ENCODE results near the gene CMSS1. TPM values are rescaled to one million over a fixed set of nuclear protein-coding genes. Genes with fewer than 3 reads are reported as not detected.

CMSS1 gene
- total and polyA plus RNA-seq, 12 donors = 16.2 to 75.6 (median 33.0) TPM

- H3K27me3 ChIP-seq = no peaks in the 10 kb centered on the region
- TF ChIP-seq, protein P1, sequence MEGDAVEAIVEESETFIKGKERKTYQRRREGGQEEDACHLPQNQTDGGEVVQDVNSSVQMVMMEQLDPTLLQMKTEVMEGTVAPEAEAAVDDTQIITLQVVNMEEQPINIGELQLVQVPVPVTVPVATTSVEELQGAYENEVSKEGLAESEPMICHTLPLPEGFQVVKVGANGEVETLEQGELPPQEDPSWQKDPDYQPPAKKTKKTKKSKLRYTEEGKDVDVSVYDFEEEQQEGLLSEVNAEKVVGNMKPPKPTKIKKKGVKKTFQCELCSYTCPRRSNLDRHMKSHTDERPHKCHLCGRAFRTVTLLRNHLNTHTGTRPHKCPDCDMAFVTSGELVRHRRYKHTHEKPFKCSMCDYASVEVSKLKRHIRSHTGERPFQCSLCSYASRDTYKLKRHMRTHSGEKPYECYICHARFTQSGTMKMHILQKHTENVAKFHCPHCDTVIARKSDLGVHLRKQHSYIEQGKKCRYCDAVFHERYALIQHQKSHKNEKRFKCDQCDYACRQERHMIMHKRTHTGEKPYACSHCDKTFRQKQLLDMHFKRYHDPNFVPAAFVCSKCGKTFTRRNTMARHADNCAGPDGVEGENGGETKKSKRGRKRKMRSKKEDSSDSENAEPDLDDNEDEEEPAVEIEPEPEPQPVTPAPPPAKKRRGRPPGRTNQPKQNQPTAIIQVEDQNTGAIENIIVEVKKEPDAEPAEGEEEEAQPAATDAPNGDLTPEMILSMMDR (IDR thresholded peaks at IDR 0.05) = no peak
- TF ChIP-seq POLR2A (IDR thresholded peaks at IDR 0.05) = no peak
- intact Hi-C loops (cut with DNase I) = no loop called here
- H3K9me3 ChIP-seq (replicated peaks in 1 of 3) = no peaks in the 10 kb centered on the region
- peak; percentile 65 to 88 (median 75) for DNase-seq
- H3K4me1 ChIP-seq (replicated peaks in 1 of 2) = peaks cover 8 to 25% of the 10 kb centered on the region in 2 donors
- H3K27ac ChIP-seq = peak overlapping the region in 3 of 5 donors; percentile 1 to 78 (median 43)
- H3K36me3 ChIP-seq (replicated peaks in 1 of 2) = no peaks in the 10 kb centered on the region
- H3K4me3 ChIP-seq = no peak overlapping the region
- WGBS, 4 donors = 57 to 66% (median 63%) methylated on average over 10 of the region's 10 CpGs
These were observed 103.1 kb downstream of the CMSS1 start for GRCh38 chr3:99920481-99921376.

- Histone ChIP-seq H3K36me3 (replicated peaks in 1 of 2) (no peaks in the 10 kb centered on the region), H3K9me3 (replicated peaks in 1 of 3) (no peaks in the 10 kb centered on the region), H3K4me1 (replicated peaks in 1 of 2) (peaks cover 11 to 31% of the 10 kb centered on the region in 2 donors), H3K4me3 (no peak overlapping the region), H3K27ac (peak overlapping the region in 3 of 5 donors; percentile 1 to 78 (median 43)), H3K27me3 (no peaks in the 10 kb centered on the region)
- no peak for TF ChIP-seq POLR2A (IDR thresholded peaks at IDR 0.05)
- TF ChIP-seq, protein P1 (IDR thresholded peaks at IDR 0.05) = no peak
- 90 to 100% (median 97%) methylated on average over 1 of the region's 1 CpG for WGBS, 4 donors
- no peak for DNase-seq
- intact Hi-C loops (cut with DNase I) = no loop called here
These were observed 103.7 kb downstream of the CMSS1 start for GRCh38 chr3:99921377-99921695.

DNA sequence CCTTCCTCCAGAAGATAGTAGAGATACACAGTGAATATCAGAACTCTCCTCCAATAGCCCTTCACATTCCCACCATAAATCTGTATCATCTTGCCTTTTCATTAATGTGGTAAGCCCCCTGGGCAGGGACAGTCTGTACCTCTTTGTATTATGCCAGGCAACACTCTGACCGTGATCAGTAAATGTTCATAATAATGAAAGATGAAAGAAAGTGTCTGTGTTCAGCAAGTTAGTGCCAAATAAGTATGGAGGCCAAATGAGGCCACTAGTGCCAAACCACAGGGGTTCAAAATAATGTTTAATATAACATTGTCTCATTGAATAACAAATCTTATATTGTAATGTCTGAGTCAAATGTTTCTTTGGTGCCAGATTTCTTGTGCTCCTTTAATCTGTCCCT is 104.3 kb downstream of the CMSS1 start:
- H3K9me3 ChIP-seq (replicated peaks in 1 of 3) = no peaks in the 10 kb centered on the region
- H3K27ac ChIP-seq = no peak overlapping the region
- intact Hi-C loops (cut with DNase I) = no loop called here
- H3K4me3 ChIP-seq = no peak overlapping the region
- H3K4me1 ChIP-seq (replicated peaks in 1 of 2) = peaks cover 11 to 31% of the 10 kb centered on the region in 2 donors
- TF ChIP-seq, protein P1 (IDR thresholded peaks at IDR 0.05) = no peak
- TF ChIP-seq POLR2A (IDR thresholded peaks at IDR 0.05) = no peak
- no peaks in the 10 kb centered on the region for H3K27me3 ChIP-seq
- H3K36me3 ChIP-seq (replicated peaks in 1 of 2) = no peaks in the 10 kb centered on the region
- no peak for DNase-seq
- 74 to 89% (median 81%) methylated on average over 1 of the region's 1 CpG for WGBS, 4 donors

DNA sequence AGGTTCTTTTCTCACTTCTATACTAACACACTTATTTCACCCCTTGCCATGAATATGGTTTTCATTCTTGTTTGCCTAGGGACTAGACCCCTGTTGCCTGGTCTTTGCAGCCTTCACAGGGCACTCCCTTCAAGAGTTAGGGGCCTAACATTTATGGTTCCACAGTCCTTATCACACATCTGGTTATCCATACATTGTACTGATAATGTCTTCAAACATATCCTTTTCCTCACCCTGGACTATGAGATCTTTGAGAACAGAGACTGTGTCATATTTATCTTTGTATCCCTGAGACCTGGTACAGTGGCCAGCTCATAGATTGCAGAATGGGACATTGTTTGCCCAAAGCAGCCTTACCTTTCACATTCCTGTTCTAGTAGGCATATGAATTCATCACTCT is 106.2 kb downstream of the CMSS1 start:
- Histone ChIP-seq H3K36me3 (replicated peaks in 1 of 2) (no peaks in the 10 kb centered on the region), H3K9me3 (replicated peaks in 1 of 3) (no peaks in the 10 kb centered on the region), H3K4me1 (replicated peaks in 1 of 2) (peaks cover 11 to 37% of the 10 kb centered on the region in 2 donors), H3K27me3 (no peaks in the 10 kb centered on the region), H3K4me3 (no peak overlapping the region), H3K27ac (no peak overlapping the region)
- TF ChIP-seq, protein P1 (IDR thresholded peaks at IDR 0.05) = no peak
- no peak for TF ChIP-seq POLR2A (IDR thresholded peaks at IDR 0.05)
- intact Hi-C loops (cut with DNase I) = no loop called here
- no peak for DNase-seq

Measured in adrenal gland (tissue), 12 donors.